Panc1 (cell line): ENCODE results near the gene FNDC11. TPM values are rescaled to one million over a fixed set of nuclear protein-coding genes. Genes with fewer than 3 reads are reported as not detected.

ENCODE experiments used
- ATAC-seq: fragments of 200-7000 bp; cut with Tn5 transposase; 2 replicates; pipeline ENCODE4 v1.9.1; 2020; ENCODE audit warnings: mild to moderate bottlenecking, moderate library complexity
- BruUV-seq: library from RNA; stranded (reverse); fragments of 400-500 nt; replicated peaks from 2 replicates; lab custom pipeline; 2021; lab: Mats Ljungman, UMichigan
- CTCF ChIA-PET: fragments of 300-600 bp; sonication (Branson Sonifier 250); formaldehyde crosslinking; loops from one replicate; lab custom pipeline; 2022; ENCODE audit warnings: antibody characterized with exemption; lab: Charles Lee
- POLR2A ChIA-PET: fragments of 300-600 bp; sonication (Branson Sonifier 250); formaldehyde crosslinking; loops from one replicate; lab custom pipeline; 2022; ENCODE audit warnings: antibody characterized with exemption; lab: Charles Lee
- DNase-seq: peaks from one replicate; pipeline ENCODE4 v3.0.0-alpha.2; 2010; ENCODE audit warnings: low read depth, low spot score
- H3K27ac ChIP-seq: 2 replicates; pipeline ENCODE4 v1.5.1; 2011; ENCODE audit warnings: mild to moderate bottlenecking, low read length, inconsistent platforms
- H3K27me3 ChIP-seq: fragments of 200-500 bp; sonication (Bioruptor generic); 2 replicates; pipeline ENCODE4 v1.6.0; 2014; ENCODE audit warnings: low read length, inconsistent platforms; ENCODE audit not compliant: control insufficient read depth, insufficient read depth
- H3K36me3 ChIP-seq: fragments of 200-500 bp; sonication (Bioruptor generic); 2 replicates; pipeline ENCODE4 v1.5.1; 2014; ENCODE audit warnings: inconsistent platforms, mild to moderate bottlenecking, low read length, moderate library complexity; ENCODE audit not compliant: control insufficient read depth, insufficient read depth
- H3K4me1 ChIP-seq: 2 replicates; pipeline ENCODE4 v1.5.1; 2011; ENCODE audit warnings: inconsistent platforms, mild to moderate bottlenecking, low read length, moderate library complexity; ENCODE audit not compliant: control insufficient read depth, insufficient read depth
- H3K4me3 ChIP-seq, 2 experiments: 2 replicates each; pipeline ENCODE4 v1.5.1; 2011 to 2012; ENCODE audit warnings: low read depth in 2 of 2, low read length in 2 of 2, mild to moderate bottlenecking in 2 of 2, inconsistent platforms in 1 of 2, moderate library complexity in 1 of 2
- H3K9me3 ChIP-seq: fragments of 200-500 bp; sonication (Bioruptor generic); 2 replicates; pipeline ENCODE4 v1.5.1; 2014; ENCODE audit warnings: low read depth, mild to moderate bottlenecking, inconsistent platforms, low read length, moderate library complexity; ENCODE audit not compliant: control insufficient read depth, insufficient read depth
- CTCF ChIP-seq: fragments of 450-650 bp; IDR thresholded peaks from 2 replicates; pipeline ENCODE4 v1.5.1; 2017; ENCODE audit warnings: mild to moderate bottlenecking
- POLR2AphosphoS5 ChIP-seq: IDR thresholded peaks from 2 replicates; pipeline ENCODE4 v1.6.1; 2012; ENCODE audit warnings: mild to moderate bottlenecking, low read depth, low read length, moderate library complexity
- REST ChIP-seq, 2 experiments: IDR thresholded peaks; 2 replicates each; pipeline ENCODE4 v1.6.1; 2011 to 2012; ENCODE audit warnings: low read depth in 2 of 2, control low read depth in 1 of 2, low read length in 1 of 2, mild to moderate bottlenecking in 1 of 2, moderate library complexity in 1 of 2; ENCODE audit not compliant: insufficient read depth in 1 of 2
- SIN3A ChIP-seq: IDR thresholded peaks from 2 replicates; pipeline ENCODE4 v1.6.1; 2012; ENCODE audit warnings: low read depth, mild to moderate bottlenecking, low read length, moderate library complexity, borderline replicate concordance; ENCODE audit not compliant: insufficient read depth
- TCF7L2 ChIP-seq: IDR thresholded peaks from 2 replicates; pipeline ENCODE4 v1.6.1; 2011; ENCODE audit warnings: mild to moderate bottlenecking, low read depth, low read length, inconsistent platforms
- in situ Hi-C: cut with HindIII; loops from 2 replicates; pipeline ENCODE4 v1.10.0; 2016; ENCODE audit warnings: low sequenced_read_pairs, low pct_unique_long_range_greater_than_20kb
- intact Hi-C: fragments of 100-400 bp; cut with micrococcal nuclease; formaldehyde crosslinking; loops from one replicate; pipeline ENCODE4 v1.10.0; 2022; ENCODE audit not compliant: unreplicated experiment
- total RNA-seq: library from RNA; stranded (reverse); gene quantifications from one replicate; pipeline ENCODE4 v1.2.1, GENCODE V29; 2021; ENCODE audit not compliant: unreplicated experiment

Gene FNDC11
- total RNA-seq, 1 experiment from 2014 or later = 1.3 TPM

GRCh38 chr20:63572071-63572787 is 18.3 kb downstream of the FNDC11 start:
- ChIA-PET CTCF (no interaction called here), POLR2A (no interaction called here)
- no TSS peak for BruUV-seq
- no peaks in the 10 kb centered on the region for H3K27me3 ChIP-seq
- peaks cover 14% of the 10 kb centered on the region for H3K4me1 ChIP-seq
- H3K4me3 ChIP-seq = no peak overlapping the region
- intact Hi-C loops = no loop called here
- H3K36me3 ChIP-seq = peaks cover 3% of the 10 kb centered on the region; the same call in 1 of the 2 replicates
- DNase-seq = no peak
- no peak overlapping the region for H3K27ac ChIP-seq
- in situ Hi-C loops = no loop called here
- TF ChIP-seq POLR2AphosphoS5 = no peak
- TF ChIP-seq CTCF = no peak
- TF ChIP-seq SIN3A = no peak
- TF ChIP-seq TCF7L2 = no peak
- no peak for TF ChIP-seq REST (IDR thresholded peaks at IDR 0.05; ENCODE audit: insufficient read depth in 1 of 2, low read depth in 2 of 2, low read length in 1 of 2)
- no peak for ATAC-seq
- no peaks in the 10 kb centered on the region for H3K9me3 ChIP-seq

DNA sequence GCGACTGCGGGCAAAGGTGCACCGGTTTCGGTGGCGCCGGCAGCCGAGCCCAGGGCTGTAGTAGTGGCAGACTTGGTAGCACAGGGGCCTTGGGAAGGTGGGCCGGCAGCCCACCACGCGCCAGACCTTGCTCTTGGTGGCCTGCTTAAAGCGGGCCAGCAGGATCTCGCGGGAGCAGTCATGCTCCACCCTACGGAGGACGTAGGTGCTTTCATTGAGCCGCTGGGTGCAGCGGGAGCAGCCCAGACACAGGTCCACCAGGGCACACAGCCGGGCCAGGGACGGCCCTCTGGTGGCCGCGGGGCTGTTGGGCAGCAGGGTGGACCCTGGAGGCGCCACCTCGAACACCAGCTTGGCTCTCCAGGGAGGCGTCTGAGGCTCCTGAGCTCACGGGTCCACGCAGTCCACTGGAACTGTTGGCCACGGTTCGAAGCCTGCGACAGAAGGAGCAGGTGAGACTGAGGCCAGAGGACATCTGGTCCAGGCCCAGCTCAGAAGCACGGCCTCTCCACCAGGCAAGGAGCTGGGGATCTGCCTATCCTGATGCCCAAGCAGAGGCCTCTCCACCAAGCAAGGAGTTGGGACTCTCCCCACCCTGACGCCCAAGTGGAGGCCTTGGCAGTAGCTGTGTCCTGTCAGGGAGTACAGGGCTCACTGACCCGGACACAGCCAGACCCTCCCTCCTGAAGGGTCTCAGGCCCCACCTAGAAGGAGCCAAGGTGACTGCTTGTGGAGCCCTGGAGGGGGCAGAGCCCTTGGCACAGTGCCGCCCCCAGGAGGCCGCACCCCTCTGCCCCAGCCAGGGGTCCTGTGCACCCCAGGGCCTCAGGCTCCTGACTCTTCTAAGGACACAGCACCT is 19.1 kb downstream of the FNDC11 start:
- Histone ChIP-seq H3K27me3 (no peaks in the 10 kb centered on the region), H3K36me3 (peaks cover 3% of the 10 kb centered on the region; the same call in 1 of the 2 replicates), H3K9me3 (no peaks in the 10 kb centered on the region), H3K4me3 (peak overlapping the region; percentile 64 to 84), H3K4me1 (peaks cover 14% of the 10 kb centered on the region), H3K27ac (peak overlapping the region; percentile 69)
- POLR2A ChIA-PET = no interaction called here
- CTCF ChIA-PET = no interaction called here
- BruUV-seq = TSS peak; percentile 67
- in situ Hi-C loops = no loop called here
- DNase-seq = no peak
- TF ChIP-seq POLR2AphosphoS5 (no peak), CTCF (peak; percentile 36; the same call in 1 of the 2 replicates)
- peak; percentile 43 for ATAC-seq
- intact Hi-C loops = no loop called here
